Body of pancreas (tissue), 4 donors: ENCODE measurements around the gene UTP15. TPM values are rescaled to one million over a fixed set of nuclear protein-coding genes. Genes with fewer than 3 reads are reported as not detected.

Experiments
- ATAC-seq: fragments of 150-250 bp; one replicate; pipeline ENCODE4 v1.9.1; 2016
- DNase-seq, 4 donors: peaks; one replicate each; pipeline ENCODE4 v3.0.0-alpha.2; 2019
- H3K27ac ChIP-seq, 4 donors: fragments of 200-600 bp; sonication (generic); 1 replicate in 3 of 4; 2 replicates in 1 of 4; pipeline versions ENCODE4 v1.5.1 to v1.6.1; 2016 to 2019; ENCODE audit warnings: mild to moderate bottlenecking in 1 of 4, mixed read lengths in 1 of 4, moderate library complexity in 1 of 4
- H3K27me3 ChIP-seq, 2 donors: fragments of 200-600 bp; sonication (generic); one replicate each; pipeline ENCODE4 v1.6.0; 2016; ENCODE audit warnings: mild to moderate bottlenecking in 1 of 2
- H3K36me3 ChIP-seq, 2 donors: fragments of 200-600 bp; sonication (generic); replicated peaks in 1 of 2; 2 replicates each; pipeline ENCODE4 v1.5.1; 2016; ENCODE audit warnings: low read depth in 2 of 2; ENCODE audit not compliant: insufficient read depth in 1 of 2
- H3K4me1 ChIP-seq: fragments of 200-600 bp; sonication (generic); one replicate; pipeline ENCODE4 v1.6.0; 2016
- H3K4me3 ChIP-seq, 2 donors: fragments of 200-600 bp; sonication (generic); 1 replicate in 1 of 2; 2 replicates in 1 of 2; pipeline ENCODE4 v1.5.1; 2016 to 2019
- H3K9me3 ChIP-seq, 3 donors: fragments of 200-600 bp; sonication (generic); 1 replicate in 2 of 3; 2 replicates in 1 of 3; pipeline ENCODE4 v1.5.1; 2016
- CTCF ChIP-seq, 7 experiments: fragments of 450-650 bp in 4 of 7; fragments of 200-600 bp in 3 of 7; sonication (generic) in 3 of 7; IDR thresholded peaks; one replicate each; pipeline ENCODE4 v1.5.1; 2016 to 2019; ENCODE audit warnings: antibody characterized with exemption in 7 of 7
- POLR2A ChIP-seq, 3 donors: fragments of 450-650 bp; IDR thresholded peaks; one replicate each; pipeline ENCODE4 v1.6.1; 2016; ENCODE audit warnings: antibody characterized with exemption in 3 of 3, mild to moderate bottlenecking in 2 of 3
- intact Hi-C: fragments of 100-400 bp; cut with DNase I; formaldehyde crosslinking; loops from one replicate; pipeline ENCODE4 v1.15.1; 2023
- total RNA-seq, 2 donors: library from RNA; depleted of rRNA; stranded (reverse); fragments of >200 nt; gene quantifications; one replicate each; pipeline ENCODE4 v1.1.0, GENCODE V29; 2016

The UTP15 gene
- total RNA-seq, 2 donors from 2014 or later: 4.2 to 27.4 TPM

DNA sequence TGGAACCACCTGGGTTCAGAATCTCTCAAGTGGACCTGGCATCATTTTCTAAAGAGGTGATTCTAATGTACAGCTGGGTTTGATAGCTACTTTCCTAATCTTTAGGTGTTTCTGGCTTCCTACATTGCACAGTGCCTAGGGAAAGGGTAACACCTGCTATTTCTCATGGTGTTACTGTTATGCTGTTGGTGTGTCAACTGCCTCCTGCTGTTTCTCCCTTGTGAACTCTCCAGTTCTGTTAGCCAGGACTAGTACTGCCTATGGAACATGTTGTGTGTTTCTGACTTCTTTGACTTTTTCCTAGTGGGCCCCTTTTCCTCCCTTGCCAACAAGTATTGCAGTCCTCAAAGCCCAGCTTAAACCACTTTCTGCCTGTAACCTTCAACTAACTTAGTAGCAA lies 66.0 kb downstream of the UTP15 start:
- peak; percentile 92 for ATAC-seq
- peak; percentile 35 to 72 (median 61) for DNase-seq
- intact Hi-C loops: loop anchor here (10.0 kb wide), 1 partner anchor 53 kb away; no protein-coding TSS in a partner anchor
- Histone ChIP-seq H3K36me3 (no peaks in the 10 kb centered on the region), H3K9me3 (no peaks in the 10 kb centered on the region), H3K27me3 (no peaks in the 10 kb centered on the region), H3K4me1 (peaks cover 53% of the 10 kb centered on the region), H3K27ac (peak overlapping the region; percentile 48 to 78 (median 67)), H3K4me3 (no peak overlapping the region)
- TF ChIP-seq CTCF (IDR thresholded peaks at IDR 0.05) (peak in 2 of 7 experiments; percentile 3 to 16), POLR2A (IDR thresholded peaks at IDR 0.05) (no peak)

Other genes with a start within 250 kb of the UTP15 start
- not detected for gene FOXD1, start 117.0 kb upstream of the UTP15 start, total RNA-seq
- 100 to 1,000 TPM; 147 to 346 TPM for gene BTF3, start 67.3 kb upstream of the UTP15 start, total RNA-seq
- gene ANKRA2, start 104 bp upstream of the UTP15 start, total RNA-seq: 10 to 100 TPM in 1 of 2 donors, 1 to 10 TPM in 1; 5.9 to 12.7 TPM
- 10 to 100 TPM; 63.0 to 67.2 TPM for gene ARHGEF28, start 60.5 kb downstream of the UTP15 start, total RNA-seq